NK-92 (cell line): Measurements from ENCODE around the gene SPRED3.
"Not testable (repeated sequence)": the region's sequence is repeated elsewhere in the genome, so short reads cannot be mapped to it uniquely, and the experiment has no call there.

Experiments used
- DNase-seq: peaks from one replicate; lab custom pipeline; 2025; ENCODE audit not compliant: unreplicated experiment; lab: John Stamatoyannopoulos, UW

The SPRED3 gene

GRCh38 chr19:38388349-38389100, at the start of gene SPRED3:
TSS of gene SPRED3 (plus strand) at chr19:38388697. CDS start at chr19:38390303, 1,606 bp downstream.
- no peak for DNase-seq

GRCh38 chr19:38339011-38339410, 49.5 kb upstream of the SPRED3 start:
- not testable (repeated sequence) for DNase-seq

- no peak for DNase-seq
Observed at GRCh38 chr19:38340927-38341326, 47.6 kb upstream of the SPRED3 start.

- no peak for DNase-seq
Observed at GRCh38 chr19:38346837-38347236, 41.7 kb upstream of the SPRED3 start.

GRCh38 chr19:38350883-38351282, 37.6 kb upstream of the SPRED3 start:
- DNase-seq = no peak

GRCh38 chr19:38351865-38352395, 36.6 kb upstream of the SPRED3 start:
- no peak for DNase-seq

- no peak for DNase-seq
Observed at GRCh38 chr19:38352611-38353010, 35.9 kb upstream of the SPRED3 start.

GRCh38 chr19:38355728-38356725, 32.5 kb upstream of the SPRED3 start:
- DNase-seq = no peak

GRCh38 chr19:38358071-38358470, 30.4 kb upstream of the SPRED3 start:
- no peak for DNase-seq

GRCh38 chr19:38359242-38360021, 29.1 kb upstream of the SPRED3 start:
- DNase-seq = no peak

- no peak for DNase-seq
Observed at GRCh38 chr19:38360351-38360750, 28.1 kb upstream of the SPRED3 start.

GRCh38 chr19:38360839-38361631, 27.5 kb upstream of the SPRED3 start:
- no peak for DNase-seq

GRCh38 chr19:38361633-38362075, 26.8 kb upstream of the SPRED3 start:
- no peak for DNase-seq

GRCh38 chr19:38362076-38362945, 26.2 kb upstream of the SPRED3 start:
- no peak for DNase-seq

- not testable (repeated sequence) for DNase-seq
Observed at GRCh38 chr19:38362946-38363688, 25.4 kb upstream of the SPRED3 start.

- DNase-seq = no peak
Observed at GRCh38 chr19:38367041-38367440, 21.5 kb upstream of the SPRED3 start.

- DNase-seq = no peak
Observed at GRCh38 chr19:38369584-38369983, 18.9 kb upstream of the SPRED3 start.

GRCh38 chr19:38370299-38370698, 18.2 kb upstream of the SPRED3 start:
- DNase-seq = no peak
